GM23338 (cell line): ENCODE measurements around the gene DROSHA.

ENCODE experiments used
- CREB1 ChIP-seq: fragments of 250-450 bp; sonication (Bioruptor Pico); IDR thresholded peaks from 2 replicates; pipeline ENCODE4 v1.5.0; 2020; ENCODE audit warnings: low read depth, mild to moderate bottlenecking, moderate library complexity
- CTCF ChIP-seq, 2 experiments: fragments of 200-600 bp in 1 of 2; sonication (generic) in 1 of 2; conservative IDR thresholded peaks; 2 replicates each; pipeline versions ENCODE4 v1.5.1 to v1.6.1; 2016 to 2017; ENCODE audit warnings: antibody characterized with exemption in 2 of 2, low read depth in 2 of 2, mild to moderate bottlenecking in 2 of 2, moderate library complexity in 1 of 2
- EZH2 ChIP-seq: fragments of 200-600 bp; sonication (generic); IDR thresholded peaks from one replicate; pipeline ENCODE4 v1.8.0; 2017; ENCODE audit warnings: antibody characterized with exemption, mild to moderate bottlenecking, low read depth; ENCODE audit not compliant: unreplicated experiment
- EZH2phosphoT487 ChIP-seq: fragments of 200-600 bp; sonication (generic); IDR thresholded peaks from one replicate; pipeline ENCODE4 v1.8.1; 2018; ENCODE audit warnings: antibody characterized with exemption; ENCODE audit not compliant: unreplicated experiment
- JUNB ChIP-seq: IDR thresholded peaks from one replicate; pipeline ENCODE4 v1.6.1; 2016; ENCODE audit warnings: antibody characterized with exemption; ENCODE audit not compliant: unreplicated experiment
- NANOG ChIP-seq: IDR thresholded peaks from 2 replicates; pipeline ENCODE4 v1.6.1; 2016; ENCODE audit warnings: antibody characterized with exemption, borderline replicate concordance
- POLR2AphosphoS5 ChIP-seq: IDR thresholded peaks from 2 replicates; pipeline ENCODE4 v1.6.1; 2016; ENCODE audit warnings: antibody characterized with exemption, low read depth
- REST ChIP-seq: IDR thresholded peaks from one replicate; pipeline ENCODE4 v1.6.1; 2018; ENCODE audit warnings: antibody characterized with exemption; ENCODE audit not compliant: unreplicated experiment
- STAT1 ChIP-seq: IDR thresholded peaks from one replicate; pipeline ENCODE4 v1.6.1; 2016; ENCODE audit warnings: antibody characterized with exemption; ENCODE audit not compliant: unreplicated experiment
- ZNF114 ChIP-seq: fragments of 250-450 bp; sonication (Bioruptor Pico); IDR thresholded peaks from 2 replicates; pipeline ENCODE4 v1.5.0; 2020; ENCODE audit warnings: mild to moderate bottlenecking, moderate library complexity
- ZNF462 ChIP-seq: fragments of 250-450 bp; sonication (Bioruptor Pico); IDR thresholded peaks from 2 replicates; pipeline ENCODE4 v1.5.0; 2020; ENCODE audit warnings: mild to moderate bottlenecking, moderate library complexity
- TF ChIP-seq, protein P1 (sequence below): IDR thresholded peaks from 2 replicates; pipeline ENCODE4 v1.6.1; 2016; ENCODE audit warnings: antibody characterized with exemption

- no peak for TF ChIP-seq EZH2
- TF ChIP-seq CTCF (conservative IDR thresholded peaks at IDR 0.05; ENCODE audit: low read depth in 2 of 2) = no peak
- no peak for TF ChIP-seq REST
- no peak for TF ChIP-seq EZH2phosphoT487
- no peak for TF ChIP-seq POLR2AphosphoS5
- TF ChIP-seq CREB1 (CRISPR knock-in tag) = no peak
- TF ChIP-seq, protein P1, sequence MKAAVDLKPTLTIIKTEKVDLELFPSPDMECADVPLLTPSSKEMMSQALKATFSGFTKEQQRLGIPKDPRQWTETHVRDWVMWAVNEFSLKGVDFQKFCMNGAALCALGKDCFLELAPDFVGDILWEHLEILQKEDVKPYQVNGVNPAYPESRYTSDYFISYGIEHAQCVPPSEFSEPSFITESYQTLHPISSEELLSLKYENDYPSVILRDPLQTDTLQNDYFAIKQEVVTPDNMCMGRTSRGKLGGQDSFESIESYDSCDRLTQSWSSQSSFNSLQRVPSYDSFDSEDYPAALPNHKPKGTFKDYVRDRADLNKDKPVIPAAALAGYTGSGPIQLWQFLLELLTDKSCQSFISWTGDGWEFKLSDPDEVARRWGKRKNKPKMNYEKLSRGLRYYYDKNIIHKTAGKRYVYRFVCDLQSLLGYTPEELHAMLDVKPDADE = no peak
- TF ChIP-seq ZNF114 (CRISPR knock-in tag) = no peak
- no peak for TF ChIP-seq STAT1
- TF ChIP-seq NANOG = no peak
- no peak for TF ChIP-seq JUNB
- no peak for TF ChIP-seq ZNF462 (CRISPR knock-in tag)
These were observed 61.3 kb downstream of the DROSHA start for GRCh38 chr5:31470608-31471007.
